HG03354 (cell line): ENCODE results near the gene POR.

Experiments used
- ATAC-seq: cut with Tn5 transposase; IDR thresholded peaks from one replicate; pipeline ENCODE4 v1.9.1; 2021; ENCODE audit warnings: mild to moderate bottlenecking; ENCODE audit not compliant: unreplicated experiment, poor library complexity, severe bottlenecking

The POR gene

DNA sequence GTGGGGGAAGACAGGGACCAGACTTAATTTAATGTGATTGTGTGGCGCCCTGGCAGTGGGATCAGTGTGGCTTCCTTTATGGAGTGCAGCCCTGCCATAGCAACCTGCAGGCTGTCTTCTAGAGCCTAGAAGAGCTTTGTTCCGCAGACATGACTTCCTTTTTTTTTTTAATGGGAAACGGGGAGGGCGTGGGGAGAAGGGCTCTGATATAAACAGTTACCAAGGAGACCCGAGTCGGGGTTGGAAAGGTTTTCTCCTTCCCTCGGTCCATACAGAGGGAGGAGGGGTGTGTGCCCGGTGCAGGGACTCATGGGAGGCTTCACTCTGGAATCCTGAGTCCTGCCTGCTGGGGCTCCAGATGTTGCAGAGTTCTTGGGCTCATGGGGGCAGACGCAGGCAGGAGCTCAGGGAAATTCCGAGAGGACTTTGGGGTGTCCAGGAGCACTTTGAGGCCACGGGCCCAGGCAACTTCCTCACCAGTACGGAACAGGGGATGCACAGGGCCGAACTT lies 52.6 kb downstream of the POR start:
- ATAC-seq, result no peak

DNA sequence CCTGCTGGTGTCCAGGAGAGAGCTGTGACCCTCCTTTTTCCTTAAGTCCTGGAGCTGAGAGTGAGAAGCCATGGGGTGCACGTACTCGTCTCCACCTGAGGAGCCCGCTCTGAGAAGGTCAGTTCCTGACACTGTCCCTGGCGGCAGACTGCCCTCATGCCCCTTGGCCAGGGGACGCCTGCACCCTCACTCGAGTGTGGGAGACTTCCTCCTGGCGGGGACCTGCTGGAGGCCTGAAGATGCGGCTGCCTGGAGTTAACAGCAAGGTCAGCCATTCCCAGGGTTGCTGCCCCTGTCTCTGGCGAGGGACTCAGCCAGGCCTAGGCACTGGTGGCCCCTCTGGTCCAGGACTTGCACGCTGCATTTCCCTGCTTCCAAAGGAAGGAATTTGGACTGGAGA lies 53.1 kb downstream of the POR start:
- ATAC-seq, result no peak

DNA sequence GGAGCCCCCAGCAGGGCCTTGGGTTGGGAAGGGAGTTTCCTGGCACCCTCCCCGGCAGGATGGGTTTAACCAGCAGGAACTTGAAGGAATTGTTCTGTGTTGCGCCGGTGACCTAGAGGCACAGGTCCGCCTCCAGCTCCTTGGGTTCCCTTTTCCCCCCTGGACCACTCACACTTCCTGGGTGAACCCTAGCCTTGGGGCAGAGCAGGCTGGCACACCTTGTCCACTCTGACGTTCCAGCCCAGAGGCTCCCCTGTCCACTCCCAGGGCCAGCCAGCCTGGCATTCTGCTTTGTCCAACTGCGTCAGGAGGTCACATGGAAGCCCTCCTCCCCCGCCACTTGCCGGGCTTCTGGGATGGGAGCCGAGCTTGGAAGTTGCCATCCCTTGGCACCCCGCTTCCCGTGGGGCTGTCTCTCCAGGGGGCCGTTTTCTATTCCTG lies 53.6 kb downstream of the POR start:
- ATAC-seq, result no peak

DNA sequence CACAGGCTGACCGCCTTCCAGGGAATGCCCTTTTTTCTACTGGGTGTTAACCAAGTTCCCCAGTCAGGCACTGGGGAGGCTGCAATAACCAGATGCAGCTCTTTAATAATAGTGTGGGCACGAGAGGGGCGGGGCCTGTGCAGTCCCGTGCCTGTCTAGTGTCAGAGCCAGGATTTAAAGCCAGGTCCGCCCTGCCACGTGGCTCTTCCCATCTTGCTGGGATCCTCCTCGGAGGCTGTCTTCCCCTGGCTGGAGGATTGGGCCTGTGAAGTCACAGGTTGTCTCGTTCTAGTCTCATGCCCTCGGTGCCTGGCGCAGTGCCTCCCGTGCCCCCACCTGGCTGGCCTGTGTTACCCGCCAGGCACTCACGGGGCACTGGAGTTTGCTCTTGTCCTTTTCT lies 54.2 kb downstream of the POR start:
- ATAC-seq, result no peak

DNA sequence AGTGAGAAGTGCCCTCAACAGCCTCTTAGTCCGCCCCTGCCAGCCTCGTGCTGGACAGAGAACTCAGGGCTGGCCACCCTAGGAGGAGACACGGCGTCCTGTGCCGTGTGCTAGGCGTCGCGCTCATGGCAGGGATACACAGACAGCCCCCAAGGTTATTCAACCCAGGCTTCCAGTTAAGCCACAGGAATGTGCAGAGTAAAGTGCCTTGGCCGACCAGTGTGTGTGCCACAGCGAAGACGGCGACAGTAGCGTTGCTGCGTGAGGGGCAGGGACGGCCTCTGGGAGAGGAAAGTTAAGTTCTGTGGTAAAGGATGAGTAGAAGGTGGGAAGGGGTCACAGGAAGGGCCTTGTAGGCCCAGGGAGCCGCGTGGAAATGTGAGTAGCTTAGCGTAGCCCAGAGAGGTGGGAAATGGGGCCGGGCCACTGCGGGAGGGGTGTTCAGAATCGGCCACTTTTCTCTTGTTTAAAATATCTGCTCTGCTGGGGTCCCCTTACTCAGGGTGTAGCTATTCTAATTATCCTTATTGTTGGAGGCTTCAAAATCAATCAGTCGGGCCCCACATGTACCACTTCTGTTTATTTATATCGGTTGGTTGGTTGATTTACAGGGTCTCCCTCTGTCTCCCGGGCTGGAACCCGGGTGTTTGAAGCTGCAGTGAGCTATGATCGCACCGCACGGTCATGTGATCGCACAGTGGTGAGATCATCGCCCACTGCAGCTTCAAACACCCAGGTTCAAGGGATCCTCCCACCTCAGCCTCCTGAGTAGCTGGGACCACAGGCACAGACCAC lies 54.9 kb downstream of the POR start:
- ATAC-seq, result no peak

DNA sequence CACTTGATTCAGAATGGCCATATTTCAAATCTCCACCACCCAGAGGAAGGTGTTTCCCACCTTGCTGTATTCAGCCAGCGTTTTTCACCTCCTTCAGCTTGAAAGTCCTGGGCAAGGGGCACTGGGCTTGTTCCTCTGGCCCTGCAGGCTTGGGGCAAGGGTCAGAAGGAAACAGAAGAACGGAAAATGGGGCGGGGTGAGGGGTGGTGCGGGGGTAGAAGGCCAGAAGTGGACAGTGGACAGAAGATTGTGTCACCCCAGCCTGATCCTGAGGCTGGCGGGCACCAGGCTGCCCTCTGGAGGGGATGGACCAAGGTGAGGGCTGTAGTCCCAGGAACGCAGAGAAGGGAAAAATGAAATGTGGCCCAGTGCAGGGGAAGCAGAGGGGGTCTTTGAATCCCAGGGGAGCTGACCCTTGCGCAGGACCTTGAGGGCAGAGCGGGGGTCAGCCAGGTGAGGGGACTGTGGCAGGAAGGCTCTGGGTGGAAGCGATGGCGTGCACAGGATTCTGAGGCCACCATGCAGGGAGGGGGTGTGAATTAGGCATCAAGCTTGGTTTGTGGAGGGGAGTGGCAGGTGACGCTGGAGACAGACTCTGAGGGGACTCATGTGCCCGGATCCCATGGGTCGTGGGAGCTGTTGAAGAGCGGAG lies 56.5 kb downstream of the POR start:
- no peak for ATAC-seq

DNA sequence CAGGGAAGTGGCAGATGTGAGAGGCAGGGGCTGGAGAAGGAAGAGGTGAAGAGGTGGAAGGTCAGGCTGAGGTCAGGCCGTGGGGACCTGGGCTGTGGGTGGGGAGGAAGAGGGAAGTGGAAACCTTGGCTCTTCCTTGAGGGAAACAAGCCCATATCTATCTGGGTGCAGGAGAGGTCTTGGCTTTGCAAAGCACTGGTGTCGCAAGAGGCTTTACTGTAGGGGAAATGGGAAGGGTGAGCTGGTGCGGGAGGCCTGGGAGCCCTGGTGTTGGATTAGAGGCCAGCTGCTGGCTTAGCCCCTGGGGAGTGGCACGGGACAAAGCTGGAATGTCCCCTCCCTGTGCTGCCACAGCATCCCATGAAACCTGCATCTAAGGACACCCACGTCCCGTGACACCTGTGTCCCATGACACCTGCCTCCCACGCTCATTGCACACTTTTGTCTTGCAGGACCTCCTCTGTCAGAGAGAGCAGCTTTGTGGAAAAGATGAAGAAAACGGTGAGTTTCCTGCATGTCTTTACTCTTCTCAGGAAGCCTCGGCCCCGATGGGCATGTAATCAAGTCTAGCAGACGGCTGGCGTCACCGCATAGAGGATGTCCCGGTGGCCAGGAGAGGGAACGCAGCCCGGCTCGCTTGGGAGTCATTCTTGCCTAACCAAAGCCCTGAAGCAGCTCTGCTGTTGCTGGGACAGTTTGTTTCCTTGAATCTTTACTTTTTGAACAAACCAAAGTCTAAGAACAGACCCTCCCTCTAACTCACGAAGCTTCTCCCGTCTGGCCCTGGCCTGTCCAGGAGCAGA lies 57.2 kb downstream of the POR start:
- ATAC-seq, result no peak

DNA sequence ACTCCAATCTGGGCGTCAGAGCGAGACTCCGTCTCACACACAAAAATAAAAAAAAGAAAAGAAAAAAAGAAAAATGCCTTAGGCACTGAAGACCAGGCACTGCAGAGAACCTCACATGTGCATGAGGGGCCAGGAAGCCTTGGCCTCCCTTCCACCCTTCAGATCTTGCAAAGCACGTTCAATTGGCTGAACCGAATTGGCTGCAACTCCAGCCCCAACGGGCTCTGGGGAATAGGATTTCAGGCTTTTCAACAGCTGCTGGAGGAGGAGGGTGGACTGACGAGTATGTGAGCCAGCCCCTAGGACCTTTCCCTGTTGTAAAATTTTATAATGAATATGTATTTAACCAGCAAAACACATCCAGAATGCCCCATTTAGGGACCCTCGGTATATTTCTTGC lies 62.8 kb downstream of the POR start:
- ATAC-seq, result no peak

DNA sequence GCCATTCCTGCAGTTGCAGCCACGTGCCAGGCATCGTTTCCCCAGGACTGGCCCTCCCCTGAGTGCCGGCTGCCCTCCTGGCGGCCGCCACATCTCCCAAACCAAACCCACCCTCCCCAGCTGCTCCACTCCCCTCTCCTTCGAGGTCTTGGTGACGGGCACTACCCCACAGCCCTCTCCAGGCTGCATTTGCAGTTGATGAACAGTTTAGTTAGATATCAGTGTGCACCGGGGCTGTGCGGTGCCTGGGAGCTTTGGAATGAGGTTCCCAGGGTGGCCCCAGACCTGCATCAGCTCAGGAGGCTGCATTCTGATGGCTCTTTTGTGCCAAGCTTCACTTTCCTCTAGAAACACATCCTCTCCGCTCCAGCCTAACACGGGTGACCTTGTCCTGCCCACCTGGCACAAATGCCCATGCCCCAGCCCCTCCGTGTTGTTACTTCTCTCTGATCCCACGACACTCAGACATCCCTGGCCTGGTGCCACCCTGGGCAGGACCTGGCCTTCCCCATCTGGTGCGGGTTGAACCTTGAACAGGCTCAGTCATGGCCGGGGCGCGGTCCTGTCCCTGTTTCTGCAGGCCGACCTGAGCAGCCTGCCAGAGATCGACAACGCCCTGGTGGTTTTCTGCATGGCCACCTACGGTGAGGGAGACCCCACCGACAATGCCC lies 64.9 kb downstream of the POR start:
- ATAC-seq, result no peak

DNA sequence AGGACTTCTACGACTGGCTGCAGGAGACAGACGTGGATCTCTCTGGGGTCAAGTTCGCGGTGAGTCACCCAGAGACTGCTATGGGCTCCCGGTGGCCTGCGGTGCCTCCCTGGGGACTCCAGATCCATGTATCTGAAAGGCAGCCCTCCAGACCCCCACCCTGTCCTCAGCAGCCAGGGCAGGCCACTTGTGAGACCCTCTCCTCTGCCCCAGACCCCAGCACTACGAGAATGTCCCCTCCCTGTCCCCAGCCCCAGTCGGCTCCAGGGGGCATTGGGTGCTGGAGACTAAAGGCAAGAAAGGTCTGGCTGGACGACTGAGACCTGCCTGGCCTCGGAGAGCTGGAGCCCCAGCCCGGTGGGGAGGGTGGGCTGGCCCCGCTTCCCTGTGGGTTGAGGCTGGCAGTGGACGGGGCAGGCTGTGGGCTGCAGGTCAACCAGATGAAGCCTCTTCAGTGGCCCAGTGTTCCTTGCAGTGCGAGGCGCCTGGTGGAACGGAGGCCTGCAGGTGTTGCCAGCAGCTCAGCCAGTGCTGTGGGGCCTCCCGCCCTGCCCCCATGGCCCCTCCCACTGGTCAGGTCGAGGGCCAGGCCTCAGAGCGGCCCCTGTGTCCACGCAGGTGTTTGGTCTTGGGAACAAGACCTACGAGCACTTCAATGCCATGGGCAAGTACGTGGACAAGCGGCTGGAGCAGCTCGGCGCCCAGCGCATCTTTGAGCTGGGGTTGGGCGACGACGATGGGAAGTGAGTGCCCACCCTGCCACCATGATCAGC lies 65.7 kb downstream of the POR start:
- no peak for ATAC-seq

DNA sequence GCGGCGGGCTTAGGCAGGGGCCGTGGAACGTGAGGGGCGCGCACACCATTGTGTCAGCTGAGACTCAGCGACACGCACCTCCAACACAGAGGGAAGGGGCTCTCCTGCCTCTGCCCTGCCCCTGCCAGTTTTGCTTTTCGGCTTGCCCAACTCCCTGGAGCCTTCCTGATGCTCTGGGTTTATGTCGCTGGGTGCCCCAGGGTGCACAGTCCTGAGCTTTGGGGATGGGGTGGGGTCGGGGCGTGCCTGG lies 66.2 kb downstream of the POR start:
- no peak for ATAC-seq

DNA sequence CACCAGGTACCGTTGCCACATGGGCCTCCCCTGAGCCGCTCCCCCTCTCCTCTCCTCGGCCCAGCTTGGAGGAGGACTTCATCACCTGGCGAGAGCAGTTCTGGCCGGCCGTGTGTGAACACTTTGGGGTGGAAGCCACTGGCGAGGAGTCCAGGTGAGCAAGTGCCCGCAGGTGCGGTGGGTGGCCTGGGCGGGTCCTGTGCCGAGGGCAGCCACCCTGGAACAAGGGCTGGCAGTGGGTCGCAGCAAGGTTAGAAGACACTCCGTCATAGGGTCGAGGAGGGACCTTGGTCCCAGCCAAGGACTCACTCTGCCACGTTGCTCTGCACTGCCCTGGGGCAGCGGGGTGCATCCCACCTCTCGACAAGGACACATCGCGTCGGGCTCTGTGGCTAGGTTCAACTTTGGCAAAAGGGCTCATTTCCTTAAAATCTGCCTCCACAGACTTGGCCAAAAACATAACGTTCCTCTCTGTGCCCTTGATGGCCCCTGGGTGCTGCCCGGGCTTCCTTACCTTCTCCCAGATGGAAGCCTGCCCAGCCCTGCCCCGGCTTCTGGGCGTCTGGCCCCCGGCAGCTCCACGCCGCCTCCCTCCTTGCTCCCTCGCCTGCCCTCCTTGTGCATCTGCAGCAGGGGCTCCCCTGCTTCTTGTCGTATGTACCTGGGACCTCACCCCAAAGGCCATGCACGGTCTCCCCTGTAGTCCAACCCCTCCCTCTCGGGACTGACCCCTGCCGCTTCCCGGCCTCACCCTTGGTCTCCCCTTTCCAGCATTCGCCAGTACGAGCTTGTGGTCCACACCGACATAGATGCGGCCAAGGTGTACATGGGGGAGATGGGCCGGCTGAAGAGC lies 66.7 kb downstream of the POR start:
- ATAC-seq, result no peak

DNA sequence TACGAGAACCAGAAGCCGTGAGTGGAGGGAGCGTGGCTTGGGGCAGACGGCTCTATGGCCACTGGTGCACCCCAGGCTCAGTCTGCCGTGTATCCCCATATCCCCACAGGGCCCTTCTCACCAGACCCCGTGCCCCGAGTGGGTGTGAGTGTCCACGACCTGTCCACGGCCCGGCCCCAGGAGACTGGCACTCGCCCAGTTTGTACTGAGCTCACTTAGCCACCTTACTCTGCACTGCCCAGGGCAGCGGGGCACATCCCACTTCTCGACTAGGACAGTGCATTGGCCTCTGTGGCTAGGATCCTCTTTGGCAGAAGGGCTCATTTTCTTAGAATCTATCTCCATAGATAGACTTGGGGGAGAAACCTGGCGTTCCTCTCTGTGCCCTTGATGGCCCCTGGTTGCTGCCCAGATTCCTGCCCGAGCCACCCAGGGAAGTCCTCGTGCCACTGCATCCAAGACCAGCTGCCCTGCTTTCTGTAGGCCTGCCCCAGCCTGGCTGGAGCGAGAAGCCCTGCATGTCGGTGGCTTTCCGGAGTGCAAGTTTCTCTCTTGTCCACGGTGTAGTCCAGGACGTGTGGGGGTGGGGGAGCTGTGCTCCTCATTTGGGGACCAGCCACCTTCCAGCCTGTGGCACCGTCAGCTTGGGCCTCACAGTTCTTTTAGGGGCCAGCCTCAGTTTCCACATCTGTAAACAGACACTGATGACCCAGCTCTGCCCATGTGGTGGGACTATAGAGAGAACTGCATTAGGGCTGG lies 67.5 kb downstream of the POR start:
- ATAC-seq, result no peak

DNA sequence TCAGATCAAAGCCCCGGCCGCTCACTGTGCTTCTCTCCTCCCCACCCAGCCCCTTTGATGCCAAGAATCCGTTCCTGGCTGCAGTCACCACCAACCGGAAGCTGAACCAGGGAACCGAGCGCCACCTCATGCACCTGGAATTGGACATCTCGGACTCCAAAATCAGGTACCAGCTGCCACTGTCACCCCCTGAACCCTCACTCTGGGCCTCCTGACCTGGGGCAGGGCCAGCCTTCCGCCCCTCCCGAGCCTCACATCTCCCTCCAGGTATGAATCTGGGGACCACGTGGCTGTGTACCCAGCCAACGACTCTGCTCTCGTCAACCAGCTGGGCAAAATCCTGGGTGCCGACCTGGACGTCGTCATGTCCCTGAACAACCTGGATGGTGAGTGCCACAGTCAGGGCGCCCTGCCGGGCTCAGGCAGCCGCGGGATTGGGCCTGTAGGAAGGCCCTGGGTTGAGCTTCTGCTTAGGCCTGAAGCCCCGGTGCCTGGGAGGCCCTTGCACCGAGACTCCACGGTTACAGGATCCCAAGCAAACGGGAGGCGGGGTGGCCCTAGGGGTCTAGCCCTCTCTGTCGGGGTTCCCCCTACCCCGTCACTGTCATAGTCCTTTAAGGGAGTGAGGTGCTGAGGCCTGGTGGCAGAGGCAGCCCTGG lies 68.6 kb downstream of the POR start:
- no peak for ATAC-seq

DNA sequence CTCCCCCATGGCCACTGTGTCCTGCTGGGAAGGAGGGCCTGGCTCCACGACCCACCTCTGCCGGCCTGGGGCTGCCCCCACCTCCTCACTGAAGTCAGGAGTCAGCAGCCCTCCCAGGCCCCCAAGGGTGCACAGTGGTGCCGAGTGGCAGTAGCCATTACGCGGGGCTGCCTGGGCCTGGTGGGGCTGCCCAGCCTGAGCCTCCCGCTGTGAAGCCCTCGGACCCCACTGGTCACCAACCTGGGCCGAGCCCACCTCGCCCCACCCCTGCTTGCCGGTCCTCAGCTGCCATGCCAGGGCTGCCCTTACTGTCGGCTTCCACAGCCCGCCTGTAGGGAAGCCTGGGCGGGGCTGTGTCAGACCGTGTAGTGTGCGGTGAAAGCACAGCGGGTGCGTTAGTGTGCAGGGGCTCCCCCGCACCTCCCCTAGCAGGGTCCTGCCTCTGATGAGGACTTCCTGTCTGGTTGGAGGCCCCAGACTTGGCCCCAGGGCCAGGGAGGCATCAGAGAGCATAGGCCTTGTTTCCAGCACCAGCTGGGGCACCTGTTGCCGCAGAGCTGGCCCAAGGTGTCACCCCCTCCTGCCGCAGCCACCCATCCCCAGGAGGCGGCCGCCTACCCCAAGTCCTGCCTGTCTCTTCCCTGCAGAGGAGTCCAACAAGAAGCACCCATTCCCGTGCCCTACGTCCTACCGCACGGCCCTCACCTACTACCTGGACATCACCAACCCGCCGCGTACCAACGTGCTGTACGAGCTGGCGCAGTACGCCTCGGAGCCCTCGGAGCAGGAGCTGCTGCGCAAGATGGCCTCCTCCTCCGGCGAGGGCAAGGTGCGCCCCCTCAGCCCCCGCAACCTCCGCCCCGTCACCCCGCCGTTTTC lies 69.4 kb downstream of the POR start:
- no peak for ATAC-seq

DNA sequence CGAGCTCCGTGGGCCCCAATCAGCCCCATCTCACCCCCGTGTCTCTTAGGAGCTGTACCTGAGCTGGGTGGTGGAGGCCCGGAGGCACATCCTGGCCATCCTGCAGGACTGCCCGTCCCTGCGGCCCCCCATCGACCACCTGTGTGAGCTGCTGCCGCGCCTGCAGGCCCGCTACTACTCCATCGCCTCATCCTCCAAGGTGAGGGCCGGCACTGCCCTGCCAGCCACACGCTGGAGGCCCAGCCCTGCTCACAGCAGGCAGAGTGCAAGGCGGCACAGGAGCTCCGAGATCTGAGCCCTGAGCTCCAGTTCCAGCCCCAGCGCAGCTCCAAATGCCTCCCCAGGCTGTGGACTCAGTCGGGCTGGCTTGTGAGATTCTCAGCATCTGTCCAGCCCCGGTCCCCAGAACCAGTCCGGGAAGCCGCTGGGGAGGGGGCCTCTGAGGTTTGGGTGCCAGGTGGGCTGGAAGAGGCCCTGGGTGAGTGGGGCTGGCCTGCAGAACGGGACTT lies 70.1 kb downstream of the POR start:
- no peak for ATAC-seq
